Smooth muscle cell (in vitro differentiated cells): ENCODE results near the gene RAB11FIP4. TPM values are rescaled to one million over a fixed set of nuclear protein-coding genes. Genes with fewer than 3 reads are reported as not detected.

ENCODE experiments used
- DNase-seq: peaks from one replicate; lab custom pipeline; 2025; ENCODE audit not compliant: unreplicated experiment; lab: John Stamatoyannopoulos, UW
- H2AFZ ChIP-seq: fragments of 200-600 bp; sonication (generic); 2 replicates; pipeline ENCODE4 v1.6.0; 2016; ENCODE audit warnings: antibody characterized with exemption, low read depth, mild to moderate bottlenecking
- H3F3A ChIP-seq: fragments of 200-600 bp; sonication (generic); 2 replicates; pipeline ENCODE4 v1.6.0; 2017; ENCODE audit warnings: antibody characterized with exemption, low read depth
- H3K27ac ChIP-seq: fragments of 200-600 bp; sonication (generic); 2 replicates; pipeline ENCODE4 v1.5.1; 2016; ENCODE audit warnings: low read depth, mild to moderate bottlenecking
- H3K27me3 ChIP-seq: fragments of 200-600 bp; sonication (generic); 2 replicates; pipeline ENCODE4 v1.6.1; 2016; ENCODE audit warnings: low read depth, mild to moderate bottlenecking
- H3K36me3 ChIP-seq: fragments of 200-600 bp; sonication (generic); 2 replicates; pipeline ENCODE4 v1.5.1; 2016; ENCODE audit warnings: low read depth
- H3K4me1 ChIP-seq: fragments of 200-600 bp; sonication (generic); 2 replicates; pipeline ENCODE4 v1.5.1; 2016; ENCODE audit warnings: low read depth
- H3K4me2 ChIP-seq: fragments of 200-600 bp; sonication (generic); 2 replicates; pipeline ENCODE4 v1.6.0; 2016; ENCODE audit warnings: mild to moderate bottlenecking
- H3K4me3 ChIP-seq: fragments of 200-600 bp; sonication (generic); 2 replicates; pipeline ENCODE4 v1.5.1; 2016; ENCODE audit warnings: mild to moderate bottlenecking
- H3K79me2 ChIP-seq: fragments of 200-600 bp; sonication (generic); 2 replicates; pipeline ENCODE4 v1.6.0; 2016; ENCODE audit warnings: low read depth, mild to moderate bottlenecking
- H3K9ac ChIP-seq: fragments of 200-600 bp; sonication (generic); 2 replicates; pipeline ENCODE4 v1.6.0; 2016; ENCODE audit warnings: low read depth
- H3K9me3 ChIP-seq: fragments of 200-600 bp; sonication (generic); replicated peaks from 2 replicates; pipeline ENCODE4 v1.5.1; 2016; ENCODE audit warnings: low read depth
- H4K20me1 ChIP-seq: fragments of 200-600 bp; sonication (generic); 2 replicates; pipeline ENCODE4 v1.6.0; 2016; ENCODE audit warnings: low read depth
- CTCF ChIP-seq: fragments of 200-600 bp; sonication (generic); IDR thresholded peaks from 2 replicates; pipeline ENCODE4 v1.5.1; 2017; ENCODE audit warnings: borderline replicate concordance, mild to moderate bottlenecking, antibody characterized with exemption; ENCODE audit not compliant: insufficient read depth, poor library complexity, severe bottlenecking
- WGBS: methylation state at CpG from one replicate; pipeline ENCODE4 v1.1.7; 2016; ENCODE audit warnings: low lambda C conversion rate; 5-methylcytosine and 5-hydroxymethylcytosine counted together
- polyA plus RNA-seq: library from polyadenylated mRNA; unstranded; fragments of >200 nt; fragmentation: Nextera tagmentation; extraction: Ambion mirVana; gene quantifications from 2 replicates; pipeline ENCODE4 v1.2.1, GENCODE V29; 2016
- total RNA-seq: library from RNA; depleted of rRNA; stranded (reverse); fragments of >200 nt; gene quantifications from 2 replicates; pipeline ENCODE4 v1.2.3, GENCODE V29; 2014

Gene RAB11FIP4
- total and polyA plus RNA-seq, 2 experiments from 2014 or later = 0.42 to 2.9 TPM

DNA sequence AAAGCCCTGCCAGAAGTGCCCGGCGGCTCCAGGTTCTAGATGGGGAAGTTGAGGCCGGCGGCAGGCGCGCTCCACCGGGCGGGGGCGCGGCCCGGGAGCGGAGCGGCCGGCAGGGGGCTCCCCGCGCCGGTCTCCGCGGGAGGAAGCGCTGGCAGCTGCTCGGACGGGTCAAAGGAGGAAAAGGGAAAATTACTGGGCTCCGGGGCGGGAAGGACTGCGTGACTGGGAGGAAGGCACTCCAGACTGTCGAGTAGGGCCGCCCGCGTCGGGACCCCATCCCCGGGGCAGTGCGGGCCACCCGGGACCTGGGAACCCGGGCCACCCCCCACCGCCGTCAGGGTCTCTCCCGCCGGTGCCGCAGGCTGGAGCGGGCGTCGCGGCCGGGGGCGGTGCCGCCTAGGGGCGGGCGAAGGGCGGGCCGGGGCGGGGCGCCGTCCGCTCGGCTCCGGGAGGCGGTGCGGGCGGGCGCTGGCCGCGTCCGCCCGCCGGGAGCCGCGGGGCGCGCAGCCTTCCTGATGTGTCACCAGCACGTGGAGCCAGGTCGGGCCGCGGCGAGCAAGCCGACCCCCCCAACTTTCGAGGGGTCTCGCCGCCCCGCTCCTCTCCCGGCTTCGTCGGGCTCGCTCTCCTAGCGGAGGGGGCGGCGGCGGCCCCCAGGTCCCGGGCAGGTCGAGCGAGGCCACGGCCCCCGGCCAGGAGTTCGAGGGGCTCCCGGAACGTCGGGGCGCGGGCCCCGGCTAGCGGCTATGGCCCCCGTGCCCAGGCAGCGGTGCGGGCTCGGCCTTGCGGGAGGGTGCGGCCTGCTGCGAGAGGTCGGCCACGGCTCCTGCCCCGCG is 167.5 kb downstream of the RAB11FIP4 start:
- DNase-seq = peak; percentile 92
- Histone ChIP-seq H3K27ac (peak overlapping the region; percentile 85), H3K9ac (peak overlapping the region; percentile 92), H3K36me3 (no peaks in the 10 kb centered on the region), H2AFZ (peak overlapping the region; percentile 81), H3K27me3 (no peaks in the 10 kb centered on the region), H3F3A (peaks cover under 1% of the 10 kb centered on the region), H3K79me2 (peaks cover 49% of the 10 kb centered on the region), H3K9me3 (no peaks in the 10 kb centered on the region), H3K4me2 (peak overlapping the region; percentile 79), H3K4me1 (peaks cover 19% of the 10 kb centered on the region), H3K4me3 (peak overlapping the region; percentile 59), H4K20me1 (peaks cover 21% of the 10 kb centered on the region)
- WGBS = 1% methylated on average over 74 of the region's 111 CpGs
- TF ChIP-seq CTCF = peak; percentile 84

GRCh38 chr17:31559584-31560501 is 168.4 kb downstream of the RAB11FIP4 start:
- no peaks in the 10 kb centered on the region for H3K9me3 ChIP-seq
- 3% methylated on average over 73 of the region's 91 CpGs for WGBS
- peaks cover 4% of the 10 kb centered on the region for H3F3A ChIP-seq
- no peaks in the 10 kb centered on the region for H3K36me3 ChIP-seq
- no peak overlapping the region for H2AFZ ChIP-seq
- peak overlapping the region; percentile 59 for H3K4me3 ChIP-seq
- no peaks in the 10 kb centered on the region for H3K27me3 ChIP-seq
- H3K9ac ChIP-seq = peak overlapping the region; percentile 92
- peak overlapping the region; percentile 79 for H3K4me2 ChIP-seq
- H4K20me1 ChIP-seq = peaks cover 29% of the 10 kb centered on the region
- no peak for TF ChIP-seq CTCF
- peak overlapping the region; percentile 85 for H3K27ac ChIP-seq
- H3K79me2 ChIP-seq = peaks cover 57% of the 10 kb centered on the region
- H3K4me1 ChIP-seq = peaks cover 25% of the 10 kb centered on the region
- DNase-seq = no peak

DNA sequence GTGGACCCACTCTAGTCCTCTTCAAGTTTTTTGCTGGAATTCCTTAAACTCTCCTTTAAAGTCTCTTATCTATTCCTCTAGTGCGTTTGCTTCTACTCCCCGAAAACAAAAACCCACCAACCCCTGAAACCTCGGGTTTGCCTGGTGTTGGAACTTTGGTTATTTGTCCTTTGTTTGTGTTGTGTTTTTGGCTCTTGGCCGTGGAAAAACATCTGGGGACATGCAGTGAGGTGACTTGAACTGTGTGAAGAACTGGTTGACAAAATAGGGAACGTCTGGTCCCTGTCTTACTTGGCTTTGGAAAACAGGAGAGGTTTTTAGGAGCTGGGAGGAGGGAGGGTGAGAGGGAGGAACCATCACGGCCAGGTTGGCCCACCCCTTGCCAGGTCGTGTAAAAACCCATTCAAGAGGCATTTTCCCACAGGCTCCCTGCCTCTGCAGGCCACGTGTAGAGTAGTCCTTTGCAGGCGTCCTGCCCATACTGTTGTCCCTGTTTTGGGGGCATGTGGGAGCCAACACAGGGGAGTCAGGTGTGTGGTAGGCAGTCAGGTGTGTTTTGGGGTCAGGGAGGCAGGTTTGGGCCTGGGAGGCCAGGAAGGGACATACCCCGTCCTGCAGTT is 169.3 kb downstream of the RAB11FIP4 start:
- Histone ChIP-seq H3K9ac (peak overlapping the region; percentile 92), H3K36me3 (no peaks in the 10 kb centered on the region), H3K4me3 (peak overlapping the region; percentile 59), H3K4me2 (peak overlapping the region; percentile 79), H3F3A (peaks cover 4% of the 10 kb centered on the region), H3K4me1 (peaks cover 34% of the 10 kb centered on the region), H3K79me2 (peaks cover 66% of the 10 kb centered on the region), H3K27me3 (no peaks in the 10 kb centered on the region), H3K27ac (peak overlapping the region; percentile 85), H3K9me3 (no peaks in the 10 kb centered on the region), H4K20me1 (peaks cover 38% of the 10 kb centered on the region), H2AFZ (no peak overlapping the region)
- no peak for TF ChIP-seq CTCF
- WGBS = 18% methylated on average over 10 of the region's 10 CpGs
- no peak for DNase-seq
